ENCODE measurements around the gene TTC4.

TTC4 gene

DNA sequence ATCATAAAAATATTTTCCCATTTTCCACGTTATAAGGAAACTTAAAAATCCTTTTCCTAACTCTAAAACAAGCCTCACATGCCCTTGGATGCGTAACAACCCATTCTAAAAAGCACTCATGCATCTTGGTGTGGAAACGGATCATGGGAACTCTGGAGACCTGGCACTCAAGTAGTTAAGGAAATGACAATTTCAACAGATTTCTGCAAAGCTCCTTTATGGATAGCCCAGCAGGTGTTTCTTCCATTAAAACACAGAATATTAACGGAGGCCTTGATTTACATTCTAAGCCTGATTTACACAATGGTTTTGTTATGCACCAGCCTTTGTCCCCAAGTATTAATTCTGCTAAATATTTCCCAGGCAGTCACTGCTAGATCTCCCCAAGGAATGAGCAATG is 35.8 kb downstream of the TTC4 start:
- DNase-seq: no peak

GRCh38 chr1:54754045-54754444 is 38.4 kb downstream of the TTC4 start:
- DNase-seq: no peak

DNA sequence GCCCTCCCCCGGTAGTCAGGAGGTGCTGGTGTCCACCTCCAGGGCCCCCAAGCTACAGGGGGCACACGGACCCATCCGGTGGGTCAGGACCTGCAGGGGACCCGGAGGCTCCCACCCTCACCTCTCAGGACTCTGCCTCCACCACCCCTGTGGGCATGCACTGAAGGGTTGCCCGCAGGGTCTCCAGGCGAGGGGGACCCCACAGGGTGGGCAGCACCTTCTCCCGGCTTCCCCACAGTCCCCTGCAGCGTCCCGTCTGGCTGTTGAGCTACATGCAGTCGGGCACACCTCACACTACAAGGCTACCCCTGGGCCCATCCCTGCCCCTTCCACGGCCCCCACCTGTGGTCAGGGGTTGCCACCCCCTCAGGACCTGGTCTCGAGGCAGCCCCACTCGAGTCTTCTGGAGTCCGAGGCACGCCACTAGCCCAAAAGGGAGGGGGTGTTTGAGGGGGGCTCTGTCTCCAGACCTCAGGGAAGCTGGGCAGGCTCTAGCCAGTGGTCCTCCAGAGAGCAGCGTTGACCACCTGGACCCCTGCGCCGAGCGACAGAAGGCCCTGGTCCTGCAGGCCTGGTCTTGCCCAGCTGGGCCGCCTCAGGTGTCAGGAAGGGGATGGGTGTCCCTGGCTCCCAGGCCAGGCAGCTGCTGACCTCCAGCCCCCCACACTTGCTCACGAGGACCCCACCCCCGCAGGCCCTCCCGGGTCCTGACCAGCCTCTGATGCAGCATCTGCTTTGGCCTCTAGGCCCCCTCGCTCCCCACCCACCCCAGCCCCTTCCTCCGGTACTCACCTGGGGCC is 39.0 kb downstream of the TTC4 start:
- DNase-seq: no peak

GRCh38 chr1:54757833-54758232 is 42.2 kb downstream of the TTC4 start:
- no peak for DNase-seq

DNA sequence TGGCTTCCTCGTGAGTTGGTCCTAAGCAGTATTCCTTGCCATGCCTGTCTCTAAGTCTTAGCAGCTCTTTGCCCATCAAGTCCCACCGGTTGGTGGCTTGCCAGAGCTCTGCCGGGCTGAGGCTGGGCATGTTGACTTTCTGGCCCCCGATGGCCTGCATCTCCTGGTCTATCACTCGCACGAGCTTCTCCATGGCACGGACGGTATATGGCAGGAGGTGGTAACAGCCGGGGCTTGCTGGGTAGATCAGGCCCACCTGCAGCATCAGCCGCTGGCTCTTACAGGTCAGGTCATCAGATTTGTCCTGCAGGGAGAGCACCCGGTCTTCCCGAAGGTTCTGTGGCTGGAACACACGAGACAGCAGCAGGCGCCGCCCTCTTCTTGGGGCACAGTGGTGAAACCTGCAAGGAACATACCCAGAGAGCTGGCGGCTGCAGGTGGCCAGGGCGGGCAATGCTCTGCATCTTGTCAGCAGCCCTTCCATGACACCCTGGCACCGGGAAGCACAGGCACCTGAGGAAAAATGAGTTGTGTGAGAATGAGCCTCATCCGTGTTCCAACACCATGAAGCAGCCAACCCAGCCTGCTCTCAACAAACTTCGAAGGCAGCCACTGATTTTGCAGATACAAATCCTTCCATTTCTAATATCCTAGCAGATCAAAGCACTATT is 43.2 kb downstream of the TTC4 start:
- no peak for DNase-seq

DNA sequence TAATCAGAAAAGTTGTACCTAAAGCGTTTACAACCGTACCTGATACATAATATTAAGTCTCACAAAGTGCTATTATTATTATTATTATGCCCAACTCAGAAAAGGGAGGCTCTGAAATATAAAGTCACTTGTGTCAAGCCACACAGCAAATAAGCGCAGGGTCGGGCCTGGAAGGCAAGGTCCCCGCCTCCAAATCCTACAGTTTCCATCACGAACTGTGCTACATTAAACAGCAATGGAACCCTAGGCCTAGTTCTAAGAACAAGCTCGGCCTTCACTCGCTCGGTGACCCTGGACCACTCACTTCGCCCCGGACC is 48.1 kb downstream of the TTC4 start:
- no peak for DNase-seq

- DNase-seq: peak; percentile 99 to 100
Measured at GRCh38 chr1:54764133-54764921, 48.7 kb downstream of the TTC4 start, which contains the start of gene PARS2. TSS of gene PARS2 (minus strand) at chr1:54764523. CDS start at chr1:54759161, 5,362 bp downstream.

- DNase-seq: no peak
Measured at GRCh38 chr1:54764922-54765561, 49.4 kb downstream of the TTC4 start.

- DNase-seq: no peak
Measured at GRCh38 chr1:54766726-54767125, 51.1 kb downstream of the TTC4 start.

DNA sequence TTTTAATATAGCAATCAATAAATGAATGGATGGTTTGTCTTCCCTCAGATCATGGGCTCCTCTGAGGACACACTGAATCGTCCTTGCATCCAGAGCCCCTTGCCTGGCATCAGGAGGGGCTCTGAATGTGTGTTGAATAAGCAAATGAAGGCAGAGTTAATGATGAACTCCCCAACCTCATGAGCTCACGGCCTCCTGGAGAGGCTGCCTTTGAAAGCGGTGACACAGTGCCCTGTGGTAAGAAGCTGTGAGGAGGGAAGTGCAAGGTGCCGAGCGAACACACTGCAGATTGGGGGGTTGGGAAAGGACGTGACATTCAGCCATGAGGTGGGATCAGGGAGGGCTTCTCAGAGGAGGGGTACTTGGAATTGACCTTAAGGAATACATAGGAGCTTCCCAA is 51.9 kb downstream of the TTC4 start:
- no peak for DNase-seq

- no peak for DNase-seq
Measured at GRCh38 chr1:54768093-54768492, 52.4 kb downstream of the TTC4 start.

DNA sequence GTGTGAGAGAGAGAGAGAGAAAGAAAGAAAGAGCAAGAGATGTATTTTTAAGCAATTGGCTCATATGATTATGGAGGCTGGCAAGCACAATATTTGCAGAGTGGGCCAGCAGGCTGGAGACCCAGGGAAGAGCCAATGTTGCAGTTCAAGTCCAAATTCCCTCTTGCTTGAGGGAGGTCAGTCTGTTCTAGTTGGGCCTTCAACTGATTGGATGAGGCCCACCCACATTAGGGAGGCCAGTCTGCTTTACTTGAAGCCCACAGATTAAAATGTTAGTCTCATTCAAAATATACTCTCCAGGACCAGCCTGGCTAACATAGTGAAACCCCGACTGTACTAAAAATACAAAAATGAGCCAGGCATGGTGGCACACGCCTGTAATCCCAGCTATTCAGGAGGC is 57.3 kb downstream of the TTC4 start:
- no peak for DNase-seq

- DNase-seq: peak; percentile 18 to 46
Measured at GRCh38 chr1:54774820-54775498, 59.3 kb downstream of the TTC4 start.

DNA sequence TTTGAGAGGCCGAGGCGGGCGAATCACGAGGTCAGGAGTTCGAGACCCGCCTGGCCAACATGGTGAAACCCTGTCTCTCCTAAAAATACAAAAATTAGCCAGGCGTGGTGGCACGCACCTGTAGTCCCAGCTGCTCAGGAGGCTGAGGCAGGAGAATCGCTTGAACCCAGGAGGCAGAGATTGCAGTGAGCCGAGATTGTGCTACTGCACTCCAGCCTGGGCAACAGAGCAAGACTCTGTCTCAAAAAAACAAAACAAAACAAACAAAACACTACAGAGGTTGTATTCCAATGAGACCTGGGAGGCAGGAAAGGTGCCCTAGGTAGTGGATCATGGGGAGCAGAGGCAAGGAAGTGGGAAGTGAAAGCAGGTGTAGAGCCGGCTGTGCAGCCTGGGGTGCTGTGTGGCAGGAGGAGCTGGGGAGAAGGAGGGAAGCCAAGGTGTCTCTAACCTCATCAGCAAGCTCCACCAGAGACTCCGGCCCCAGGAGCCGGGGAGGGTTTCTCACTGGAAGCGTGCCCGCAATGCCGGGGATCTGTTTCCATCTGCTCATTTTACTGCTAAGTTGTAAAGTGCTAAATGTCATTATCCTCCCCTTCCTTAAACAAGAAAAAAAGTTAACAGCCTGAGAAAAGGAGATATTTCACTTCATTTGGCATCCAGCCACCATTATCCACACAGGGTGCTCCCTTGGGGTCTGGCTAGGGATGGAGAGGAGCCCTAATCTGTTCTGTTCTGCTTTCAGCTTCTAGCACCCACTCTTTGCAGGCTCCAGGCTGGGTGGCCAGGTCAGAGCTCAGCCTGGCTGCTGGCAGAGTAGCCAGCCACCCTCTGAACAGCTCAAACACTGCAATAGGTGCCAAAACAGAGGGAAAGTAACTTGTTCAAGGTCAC is 60.4 kb downstream of the TTC4 start:
- DNase-seq: peak; percentile 29 to 41

GRCh38 chr1:54777011-54777410 is 61.4 kb downstream of the TTC4 start:
- DNase-seq: no peak

GRCh38 chr1:54777431-54777830 is 61.8 kb downstream of the TTC4 start:
- DNase-seq: peak in 1 of 2 experiments; percentile 22

- no peak for DNase-seq
Measured at GRCh38 chr1:54781023-54781723, 65.5 kb downstream of the TTC4 start.

DNA sequence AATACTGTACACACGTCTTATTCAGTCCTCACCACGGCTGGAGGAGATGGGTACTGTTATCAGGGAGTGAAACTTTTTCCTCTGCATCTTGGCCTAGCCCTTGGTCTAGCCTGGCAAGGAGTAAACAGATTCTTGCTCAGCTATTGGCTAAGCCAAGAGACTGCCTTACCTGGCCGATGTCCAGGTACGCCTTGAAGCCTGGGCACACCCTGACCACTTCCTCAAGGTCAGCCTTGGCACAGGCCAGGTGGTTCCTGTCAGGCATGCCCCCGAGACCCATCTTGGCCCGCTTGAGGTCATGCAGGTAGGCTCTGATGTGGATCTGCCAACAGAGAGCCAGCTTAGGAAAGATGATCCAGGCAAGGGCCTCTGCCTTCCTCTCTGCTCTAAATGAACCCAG is 66.5 kb downstream of the TTC4 start:
- no peak for DNase-seq

- no peak for DNase-seq
Measured at GRCh38 chr1:54782588-54782987, 66.9 kb downstream of the TTC4 start.

GRCh38 chr1:54784066-54784465 is 68.4 kb downstream of the TTC4 start:
- no peak for DNase-seq

- no peak for DNase-seq
Measured at GRCh38 chr1:54786778-54787177, 71.1 kb downstream of the TTC4 start.

Data from NCI-H446 (cell line).